Mesothelial cell of epicardium (in vitro differentiated cells): ENCODE measurements around the gene FFAR1. TPM values are rescaled to one million over a fixed set of nuclear protein-coding genes. Genes with fewer than 3 reads are reported as not detected.

Experiments used
- DNase-seq, 2 experiments: peaks; one replicate each; pipeline ENCODE4 v3.0.0; 2021; ENCODE audit warnings: low spot score in 2 of 2; ENCODE audit not compliant: unreplicated experiment in 2 of 2
- H3K27ac Mint-ChIP-seq: 2 replicates; pipeline ENCODE4 v1.8.0; 2021; ENCODE audit warnings: mixed read lengths
- H3K27me3 Mint-ChIP-seq: 2 replicates; pipeline ENCODE4 v1.8.0; 2021; ENCODE audit warnings: low read depth, mixed read lengths
- H3K36me3 Mint-ChIP-seq: 2 replicates; pipeline ENCODE4 v1.8.0; 2021; ENCODE audit warnings: mixed read lengths
- H3K4me1 Mint-ChIP-seq: 2 replicates; pipeline ENCODE4 v1.8.0; 2021; ENCODE audit warnings: mixed read lengths
- H3K4me3 Mint-ChIP-seq: 2 replicates; pipeline ENCODE4 v1.8.0; 2021; ENCODE audit warnings: mild to moderate bottlenecking, moderate library complexity, mixed read lengths
- H3K9me3 Mint-ChIP-seq: 2 replicates; pipeline ENCODE4 v1.8.0; 2021; ENCODE audit warnings: mixed read lengths
- CTCF ChIP-seq: fragments of 200-600 bp; sonication (generic); IDR thresholded peaks from one replicate; pipeline ENCODE4 v1.5.0; 2021; ENCODE audit warnings: antibody characterized with exemption; ENCODE audit not compliant: unreplicated experiment
- total RNA-seq: library from RNA; stranded (reverse); gene quantifications from 3 replicates; pipeline ENCODE4 v1.2.1, GENCODE V29; 2021

FFAR1 gene
- total RNA-seq, 1 donor from 2014 or later, result 0.96 TPM

GRCh38 chr19:35337984-35338296 is 9.8 kb upstream of the FFAR1 start:
- no peak for DNase-seq
- H3K9me3 Mint-ChIP-seq, result no peaks in the 10 kb centered on the region
- no peak for TF ChIP-seq CTCF
- H3K4me3 Mint-ChIP-seq, result no peak overlapping the region
- no peak overlapping the region for H3K27ac Mint-ChIP-seq
- H3K36me3 Mint-ChIP-seq, result peaks cover 14% of the 10 kb centered on the region
- H3K27me3 Mint-ChIP-seq, result no peaks in the 10 kb centered on the region
- H3K4me1 Mint-ChIP-seq, result peaks cover 2% of the 10 kb centered on the region

GRCh38 chr19:35340431-35340830 is 7.3 kb upstream of the FFAR1 start:
- Mint-ChIP-seq H3K9me3 (no peaks in the 10 kb centered on the region), H3K36me3 (peaks cover 13% of the 10 kb centered on the region), H3K27me3 (no peaks in the 10 kb centered on the region)

GRCh38 chr19:35341006-35341405 is 6.7 kb upstream of the FFAR1 start:
- no peaks in the 10 kb centered on the region for H3K9me3 Mint-ChIP-seq
- H3K36me3 Mint-ChIP-seq, result peaks cover 13% of the 10 kb centered on the region
- H3K27me3 Mint-ChIP-seq, result no peaks in the 10 kb centered on the region
- no peak overlapping the region for H3K4me3 Mint-ChIP-seq
- H3K27ac Mint-ChIP-seq, result no peak overlapping the region
- peaks cover 2% of the 10 kb centered on the region for H3K4me1 Mint-ChIP-seq
- TF ChIP-seq CTCF, result no peak
- no peak for DNase-seq

More at GRCh38 chr19:35340431-35340830, 7.3 kb upstream of the FFAR1 start:
- Mint-ChIP-seq H3K4me3 (no peak overlapping the region), H3K4me1 (peaks cover 2% of the 10 kb centered on the region), H3K27ac (no peak overlapping the region)
- DNase-seq, result no peak
- no peak for TF ChIP-seq CTCF

- H3K4me1 Mint-ChIP-seq, result peaks cover 2% of the 10 kb centered on the region
- H3K4me3 Mint-ChIP-seq, result no peak overlapping the region
- peaks cover 9% of the 10 kb centered on the region for H3K36me3 Mint-ChIP-seq
- no peak for TF ChIP-seq CTCF
- no peaks in the 10 kb centered on the region for H3K27me3 Mint-ChIP-seq
- H3K27ac Mint-ChIP-seq, result no peak overlapping the region
- H3K9me3 Mint-ChIP-seq, result no peaks in the 10 kb centered on the region
- no peak for DNase-seq
Measured at GRCh38 chr19:35341565-35342225, 6.0 kb upstream of the FFAR1 start.

GRCh38 chr19:35342430-35342829 is 5.3 kb upstream of the FFAR1 start:
- H3K4me1 Mint-ChIP-seq, result peaks cover 9% of the 10 kb centered on the region
- H3K27ac Mint-ChIP-seq, result no peak overlapping the region
- H3K4me3 Mint-ChIP-seq, result no peak overlapping the region
- peaks cover 9% of the 10 kb centered on the region for H3K36me3 Mint-ChIP-seq
- H3K27me3 Mint-ChIP-seq, result no peaks in the 10 kb centered on the region
- no peaks in the 10 kb centered on the region for H3K9me3 Mint-ChIP-seq
- no peak for DNase-seq
- no peak for TF ChIP-seq CTCF
